ENCODE measurements around the gene SPAG16.
"Not testable (repeated sequence)": the region's sequence is repeated elsewhere in the genome, so short reads cannot be mapped to it uniquely, and the experiment has no call there.

The SPAG16 gene

GRCh38 chr2:213848631-213849030, 564.4 kb downstream of the SPAG16 start:
- no peak for DNase-seq

GRCh38 chr2:213861638-213862037, 577.4 kb downstream of the SPAG16 start:
- no peak for DNase-seq

DNA sequence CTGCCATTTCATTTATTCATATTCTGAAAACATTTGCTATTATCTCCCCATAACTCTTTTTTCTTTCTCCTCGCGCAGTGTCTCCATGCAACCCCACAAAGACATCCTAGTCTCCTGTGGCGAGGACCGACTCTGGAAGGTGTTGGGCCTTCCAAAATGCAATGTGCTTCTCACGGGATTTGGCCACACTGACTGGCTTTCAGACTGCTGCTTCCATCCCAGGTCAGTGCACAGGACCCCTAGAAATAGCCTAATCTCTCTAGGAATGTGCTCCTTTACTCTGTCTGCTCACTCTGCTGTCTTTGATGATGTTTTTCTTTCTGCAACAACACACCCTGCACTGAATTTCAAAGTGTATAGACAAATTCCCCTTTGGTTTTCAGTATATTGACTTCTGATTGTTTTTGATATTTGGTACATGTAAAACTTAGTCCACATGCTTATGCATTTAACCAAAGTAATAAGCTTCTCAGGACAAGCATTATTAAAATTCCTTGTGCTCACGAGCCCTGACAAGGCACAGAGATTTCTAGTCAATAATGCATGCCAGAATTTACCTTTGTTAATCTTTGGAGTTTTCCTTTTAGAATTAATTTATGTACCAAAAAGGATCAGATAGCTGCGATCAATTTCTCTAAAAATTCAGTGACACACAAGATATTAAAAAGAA, 578.3 kb downstream of the SPAG16 start:
- no peak for DNase-seq

DNA sequence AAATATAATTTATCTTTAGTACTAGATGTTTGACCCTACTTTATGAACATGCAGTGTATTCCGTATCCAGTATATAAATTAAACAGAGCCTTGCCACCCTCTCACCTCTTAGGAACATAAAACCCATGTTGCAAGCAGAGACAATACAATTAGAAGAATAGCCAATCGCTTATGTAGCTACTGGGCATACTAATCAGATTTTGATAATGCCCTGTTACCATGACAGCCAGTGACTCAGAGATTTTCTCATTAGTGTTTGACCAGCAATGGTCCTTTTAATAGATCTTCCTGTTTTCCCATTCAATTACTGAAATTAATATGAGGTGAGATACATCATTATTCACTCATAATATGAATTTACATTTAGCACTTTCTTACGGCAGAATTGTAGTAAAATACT, 579.3 kb downstream of the SPAG16 start:
- no peak for DNase-seq

DNA sequence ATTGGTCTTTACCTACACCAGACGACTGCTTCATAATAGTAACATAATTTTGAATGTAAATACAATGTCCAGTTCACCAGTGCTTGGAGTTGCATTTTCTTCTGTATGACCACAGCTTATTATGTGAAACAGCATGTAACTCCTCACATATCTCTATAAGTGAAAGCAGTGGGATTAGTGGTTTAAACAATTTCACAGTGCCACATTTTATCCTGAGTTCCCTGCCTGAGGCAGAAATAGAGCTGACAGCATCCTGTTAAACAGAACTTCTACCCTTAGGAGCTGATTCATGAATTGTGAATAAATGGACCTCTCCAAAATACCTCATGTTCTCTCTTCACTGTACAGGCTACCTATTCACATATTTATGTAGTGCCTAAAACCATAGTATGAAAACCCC, 584.3 kb downstream of the SPAG16 start:
- DNase-seq: no peak

DNA sequence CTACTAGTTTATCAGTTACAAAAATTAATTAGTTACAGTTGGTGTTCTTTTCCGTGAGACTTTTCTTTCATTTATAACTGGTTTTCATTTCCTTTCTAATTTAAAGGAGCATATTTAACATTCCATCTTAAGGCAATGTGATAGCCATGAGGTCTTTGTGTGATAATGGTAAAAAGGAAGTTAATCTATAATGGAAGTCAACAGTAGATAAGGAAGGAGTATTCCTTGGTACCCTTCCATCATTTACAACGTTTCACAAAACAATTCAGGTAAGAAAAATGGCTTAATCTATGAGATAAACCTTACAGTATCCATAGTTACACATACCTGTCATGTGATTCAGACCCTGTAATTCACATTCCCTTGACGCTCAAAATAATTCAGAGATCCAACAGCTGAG, 601.2 kb downstream of the SPAG16 start:
- no peak for DNase-seq

DNA sequence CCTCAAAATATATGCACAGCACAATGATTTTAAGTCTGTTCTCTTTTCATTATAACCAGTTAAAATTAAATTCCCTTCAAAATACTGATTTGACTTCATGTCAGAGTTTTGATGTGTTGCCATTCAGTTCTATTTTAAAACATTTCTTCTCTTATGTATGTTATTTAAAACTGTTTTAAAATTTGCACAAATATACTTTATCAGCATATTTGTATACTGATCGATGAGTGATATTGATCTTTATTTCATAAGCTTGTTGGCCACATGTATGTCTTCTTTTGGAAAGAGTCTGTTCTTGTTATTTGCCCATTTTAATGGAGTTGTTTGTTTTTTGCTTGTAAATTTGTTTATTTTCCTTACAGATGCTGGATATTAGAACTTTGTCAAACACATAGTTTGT, 630.2 kb downstream of the SPAG16 start:
- DNase-seq: no peak

GRCh38 chr2:213920014-213920413, 635.8 kb downstream of the SPAG16 start:
- DNase-seq: no peak

DNA sequence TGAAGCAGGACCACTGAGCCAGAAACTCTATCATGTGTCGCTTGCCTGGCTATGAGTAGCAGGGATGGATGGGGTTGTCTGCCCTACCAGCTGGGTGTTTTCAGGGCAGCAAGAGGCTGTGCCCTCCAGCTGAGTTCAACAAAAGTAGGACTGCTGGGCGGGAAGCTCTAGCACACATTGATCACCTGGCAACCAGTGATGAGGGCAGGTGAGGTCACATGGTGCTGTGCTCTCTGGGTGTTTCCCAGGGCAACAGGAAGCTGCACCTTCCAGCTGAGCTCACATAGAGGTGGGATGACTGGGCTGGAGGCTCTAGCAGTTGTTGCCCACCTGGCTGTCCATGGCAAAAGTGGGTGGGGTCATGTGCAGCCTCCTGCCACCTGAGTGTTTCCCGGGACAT, 639.3 kb downstream of the SPAG16 start:
- no peak for DNase-seq

DNA sequence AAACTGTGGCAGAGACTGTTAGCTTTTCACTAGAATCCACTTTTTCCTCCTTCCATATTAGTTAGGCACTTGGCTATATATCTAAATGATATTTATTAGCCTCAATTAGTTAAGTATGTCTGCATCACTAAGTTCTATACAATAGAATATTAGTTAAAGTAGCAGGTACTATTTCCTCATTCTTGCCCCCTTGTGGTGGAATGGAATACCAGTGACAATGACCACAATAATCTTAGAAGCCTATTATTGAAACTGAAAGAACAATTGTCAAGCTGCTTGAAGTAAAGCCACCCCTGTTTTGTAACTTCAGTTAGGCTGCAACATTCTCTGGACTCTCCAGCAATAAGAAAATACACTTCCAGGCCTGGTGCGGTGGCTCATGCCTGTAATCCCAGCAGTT, 650.3 kb downstream of the SPAG16 start:
- DNase-seq: no peak

DNA sequence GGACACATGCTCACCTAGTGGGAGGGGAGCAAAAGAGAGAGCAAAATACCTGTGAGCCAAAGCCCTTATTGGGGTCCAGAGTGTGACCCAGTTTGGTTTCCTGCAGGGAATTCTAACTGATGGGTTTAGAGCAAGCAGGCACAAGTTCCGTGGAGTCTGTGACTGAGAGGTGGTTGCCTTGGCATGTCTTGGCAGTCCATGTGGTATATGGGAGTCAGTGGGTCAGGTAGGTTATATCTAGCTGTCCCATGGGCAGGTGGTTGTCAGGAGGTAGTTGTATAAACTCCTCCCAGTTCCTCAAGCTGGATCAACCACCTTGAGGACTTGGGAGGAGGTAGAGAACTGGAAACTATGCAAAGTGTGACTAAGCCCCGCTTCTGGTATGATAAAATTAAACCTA, 673.8 kb downstream of the SPAG16 start:
- no peak for DNase-seq

DNA sequence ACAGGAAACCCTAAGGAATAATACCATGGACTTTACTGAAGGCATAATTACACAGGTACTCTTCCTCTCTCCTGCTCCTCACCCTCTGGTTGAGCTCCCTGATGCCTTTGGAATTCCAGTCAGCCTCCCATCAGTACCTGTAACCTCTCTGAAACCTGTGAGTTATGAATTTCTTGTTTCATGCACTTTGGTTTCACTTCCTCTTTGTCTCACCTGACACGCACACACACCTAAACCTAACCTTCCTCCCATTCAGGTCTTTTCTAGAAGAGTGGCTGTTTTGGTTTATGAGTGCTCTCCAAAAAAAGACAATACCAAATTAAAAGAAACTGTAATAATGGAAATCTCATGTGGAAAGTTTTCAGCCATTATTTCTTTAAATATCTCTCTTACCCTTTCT, 675.3 kb downstream of the SPAG16 start:
- no peak for DNase-seq

- no peak for DNase-seq
Measured at GRCh38 chr2:213971536-213971935, 687.3 kb downstream of the SPAG16 start.

GRCh38 chr2:213980883-213981282, 696.6 kb downstream of the SPAG16 start:
- DNase-seq: no peak

- no peak for DNase-seq
Measured at GRCh38 chr2:213989207-213989606, 704.9 kb downstream of the SPAG16 start.

DNA sequence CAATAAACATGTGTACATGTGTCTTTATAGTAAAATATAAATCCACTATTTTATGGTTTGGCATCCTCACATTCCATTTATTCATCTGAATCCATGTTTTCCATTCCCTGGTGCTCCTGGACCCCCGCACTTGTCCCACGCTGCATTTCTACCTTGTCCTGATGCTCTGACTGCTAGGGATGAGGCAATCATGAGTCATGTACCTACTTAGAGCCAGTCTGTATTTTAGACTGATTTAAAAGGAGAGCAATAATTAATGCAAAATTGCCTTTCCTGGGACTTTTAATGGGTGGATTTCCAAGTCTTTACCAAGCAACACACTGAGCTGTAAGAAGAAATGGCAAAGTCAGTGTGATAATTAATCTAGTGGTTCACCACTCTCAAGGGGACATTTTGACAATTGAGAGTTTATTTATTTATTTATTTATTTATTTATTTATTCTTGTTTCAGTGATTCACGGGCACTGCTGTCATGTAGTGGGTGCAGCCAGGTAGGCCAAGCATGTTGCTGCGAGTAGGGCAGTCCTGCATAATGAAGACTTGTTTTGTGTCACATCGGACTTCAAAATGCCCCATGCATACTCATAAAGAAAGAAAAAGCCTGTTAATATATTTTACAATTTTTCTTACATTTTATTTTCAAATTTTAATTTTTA, 707.3 kb downstream of the SPAG16 start:
- no peak for DNase-seq

DNA sequence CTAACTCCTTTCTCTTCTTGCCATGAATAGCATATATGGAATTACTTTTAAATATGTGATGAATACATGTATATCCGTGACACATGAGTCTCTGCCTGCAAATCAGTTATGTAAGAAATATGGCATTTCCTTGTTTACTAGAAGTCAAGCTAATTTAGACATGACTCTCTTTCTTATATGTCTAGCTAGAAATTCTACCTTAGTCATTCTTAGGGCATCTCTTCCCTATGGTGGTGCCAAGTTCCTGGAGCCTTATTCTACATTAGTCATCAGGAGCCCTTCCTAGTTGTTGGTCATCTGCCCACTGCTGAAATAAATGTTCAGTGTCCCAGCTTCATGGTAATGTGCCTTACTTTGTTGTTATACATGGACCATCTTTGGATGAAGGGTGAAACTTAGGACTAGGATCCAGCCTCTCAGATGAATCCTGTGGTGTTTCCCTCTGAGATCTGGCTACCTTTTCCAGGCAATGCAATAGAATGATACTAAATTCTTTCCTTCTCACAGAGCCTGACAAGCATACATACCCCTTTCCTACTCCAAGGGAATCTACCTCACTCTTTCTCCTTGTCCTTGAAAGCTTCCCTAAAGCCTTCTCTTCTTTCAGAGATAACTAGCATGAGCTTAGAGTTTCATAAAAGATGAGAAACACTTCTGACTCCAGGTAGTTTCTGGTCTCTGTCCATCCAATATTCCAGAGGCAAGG, 711.3 kb downstream of the SPAG16 start:
- no peak for DNase-seq

GRCh38 chr2:213998976-213999375, 714.7 kb downstream of the SPAG16 start:
- not testable (repeated sequence) for DNase-seq

DNA sequence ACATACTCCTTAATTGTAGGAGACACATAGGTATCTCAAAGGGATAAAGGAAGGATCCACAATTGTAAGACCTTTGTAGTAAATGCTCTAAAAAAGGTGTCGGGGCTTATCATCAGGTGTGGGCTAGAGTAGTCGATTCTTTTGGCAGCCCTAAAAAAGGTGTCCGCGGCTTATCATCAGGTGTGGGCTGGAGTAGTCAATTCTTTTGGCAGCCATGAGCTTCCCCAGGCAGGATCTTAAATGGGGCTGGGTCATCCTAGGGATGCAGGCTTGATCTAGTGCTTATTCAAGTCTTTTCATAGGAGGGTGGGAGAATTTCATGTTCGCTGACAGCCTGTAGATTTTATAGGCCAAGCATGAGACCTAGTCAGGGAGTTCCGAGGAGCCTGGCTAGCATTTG, 720.2 kb downstream of the SPAG16 start:
- no peak for DNase-seq

DNA sequence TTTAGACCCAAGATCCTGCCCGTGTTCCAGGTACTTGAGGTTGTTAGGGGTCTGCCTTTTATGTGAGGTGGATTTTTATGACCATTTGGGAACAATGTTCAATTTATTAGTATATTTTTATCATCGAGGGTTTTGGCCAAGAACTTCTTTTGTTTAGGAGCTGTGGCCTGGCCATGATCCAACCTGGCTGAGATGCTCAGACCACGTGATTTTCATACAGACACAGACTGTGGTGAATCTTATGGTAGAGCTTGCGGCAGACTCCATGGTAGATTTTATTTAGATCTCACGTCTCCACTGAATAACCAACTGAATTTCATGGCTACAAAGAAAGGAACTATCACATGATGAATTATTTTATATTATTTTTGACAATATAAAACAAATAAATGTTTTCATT, 721.1 kb downstream of the SPAG16 start:
- DNase-seq: no peak

GRCh38 chr2:214006601-214007000, 722.3 kb downstream of the SPAG16 start:
- no peak for DNase-seq

- DNase-seq: no peak
Measured at GRCh38 chr2:214011676-214012075, 727.4 kb downstream of the SPAG16 start.

- DNase-seq: no peak
Measured at GRCh38 chr2:214014551-214015220, 730.4 kb downstream of the SPAG16 start.

Data from right forelimb (tissue), 1 donor.